ENCODE measurements around the gene REPS1.

GRCh38 chr6:138958595-138958994 is 29.5 kb downstream of the REPS1 start:
- TF ChIP-seq CTCF (conservative IDR thresholded peaks at IDR 0.05; ENCODE audit: low read length) (no peak), EZH2phosphoT487 (IDR thresholded peaks at IDR 0.05; ENCODE audit: borderline replicate concordance, low read depth, low read length) (no peak)

Measured in OCI-LY7 (cell line).